Body of pancreas (tissue), 4 donors: ENCODE data around the gene SKIC2. TPM values are rescaled to one million over a fixed set of nuclear protein-coding genes. Genes with fewer than 3 reads are reported as not detected.

Experiments used
- ATAC-seq: fragments of 150-250 bp; one replicate; pipeline ENCODE4 v1.9.1; 2016
- DNase-seq, 4 donors: peaks; one replicate each; pipeline ENCODE4 v3.0.0-alpha.2; 2019
- H3K27ac ChIP-seq, 4 donors: fragments of 200-600 bp; sonication (generic); 1 replicate in 3 of 4; 2 replicates in 1 of 4; pipeline versions ENCODE4 v1.5.1 to v1.6.1; 2016 to 2019; ENCODE audit warnings: mild to moderate bottlenecking in 1 of 4, mixed read lengths in 1 of 4, moderate library complexity in 1 of 4
- H3K27me3 ChIP-seq, 2 donors: fragments of 200-600 bp; sonication (generic); one replicate each; pipeline ENCODE4 v1.6.0; 2016; ENCODE audit warnings: mild to moderate bottlenecking in 1 of 2
- H3K36me3 ChIP-seq, 2 donors: fragments of 200-600 bp; sonication (generic); replicated peaks in 1 of 2; 2 replicates each; pipeline ENCODE4 v1.5.1; 2016; ENCODE audit warnings: low read depth in 2 of 2; ENCODE audit not compliant: insufficient read depth in 1 of 2
- H3K4me1 ChIP-seq: fragments of 200-600 bp; sonication (generic); one replicate; pipeline ENCODE4 v1.6.0; 2016
- H3K4me3 ChIP-seq, 2 donors: fragments of 200-600 bp; sonication (generic); 1 replicate in 1 of 2; 2 replicates in 1 of 2; pipeline ENCODE4 v1.5.1; 2016 to 2019
- H3K9me3 ChIP-seq, 3 donors: fragments of 200-600 bp; sonication (generic); 1 replicate in 2 of 3; 2 replicates in 1 of 3; pipeline ENCODE4 v1.5.1; 2016
- CTCF ChIP-seq, 7 experiments: fragments of 450-650 bp in 4 of 7; fragments of 200-600 bp in 3 of 7; sonication (generic) in 3 of 7; IDR thresholded peaks; one replicate each; pipeline ENCODE4 v1.5.1; 2016 to 2019; ENCODE audit warnings: antibody characterized with exemption in 7 of 7
- POLR2A ChIP-seq, 3 donors: fragments of 450-650 bp; IDR thresholded peaks; one replicate each; pipeline ENCODE4 v1.6.1; 2016; ENCODE audit warnings: antibody characterized with exemption in 3 of 3, mild to moderate bottlenecking in 2 of 3
- WGBS, 2 donors: methylation state at CpG; one replicate each; pipeline ENCODE4 v1.1.5; 2017; 5-methylcytosine and 5-hydroxymethylcytosine counted together
- intact Hi-C: fragments of 100-400 bp; cut with DNase I; formaldehyde crosslinking; loops from one replicate; pipeline ENCODE4 v1.15.1; 2023
- total RNA-seq, 2 donors: library from RNA; depleted of rRNA; stranded (reverse); fragments of >200 nt; gene quantifications; one replicate each; pipeline ENCODE4 v1.1.0, GENCODE V29; 2016

The SKIC2 gene
- total RNA-seq, 2 donors from 2014 or later, result 30.9 to 52.1 TPM

GRCh38 chr6:31966997-31967925, 8.3 kb downstream of the SKIC2 start:
- H3K27me3 ChIP-seq, result no peaks in the 10 kb centered on the region
- ATAC-seq, result no peak
- WGBS, 2 donors, result 79 to 80% methylated on average over 9 to 10 of the region's 10 CpGs
- H3K36me3 ChIP-seq, result peaks cover 0 to 30% of the 10 kb centered on the region in 2 donors
- DNase-seq, result no peak
- H3K4me1 ChIP-seq, result peaks cover 21% of the 10 kb centered on the region
- no peaks in the 10 kb centered on the region for H3K9me3 ChIP-seq
- TF ChIP-seq POLR2A (IDR thresholded peaks at IDR 0.05), result no peak
- TF ChIP-seq CTCF (IDR thresholded peaks at IDR 0.05), result no peak
- H3K27ac ChIP-seq, result no peak overlapping the region
- intact Hi-C loops, result no loop called here
- no peak overlapping the region for H3K4me3 ChIP-seq

- no peak for DNase-seq
- peaks cover 0 to 27% of the 10 kb centered on the region in 2 donors for H3K36me3 ChIP-seq
- H3K27ac ChIP-seq, result no peak overlapping the region
- no peaks in the 10 kb centered on the region for H3K9me3 ChIP-seq
- no peak for ATAC-seq
- intact Hi-C loops, result no loop called here
- TF ChIP-seq POLR2A (IDR thresholded peaks at IDR 0.05) (no peak), CTCF (IDR thresholded peaks at IDR 0.05) (no peak)
- no peaks in the 10 kb centered on the region for H3K27me3 ChIP-seq
- 81 to 100% methylated on average over 3 of the region's 3 CpGs for WGBS, 2 donors
- H3K4me1 ChIP-seq, result peaks cover 25% of the 10 kb centered on the region
- no peak overlapping the region for H3K4me3 ChIP-seq
Observed at GRCh38 chr6:31967926-31968320, 8.9 kb downstream of the SKIC2 start.

DNA sequence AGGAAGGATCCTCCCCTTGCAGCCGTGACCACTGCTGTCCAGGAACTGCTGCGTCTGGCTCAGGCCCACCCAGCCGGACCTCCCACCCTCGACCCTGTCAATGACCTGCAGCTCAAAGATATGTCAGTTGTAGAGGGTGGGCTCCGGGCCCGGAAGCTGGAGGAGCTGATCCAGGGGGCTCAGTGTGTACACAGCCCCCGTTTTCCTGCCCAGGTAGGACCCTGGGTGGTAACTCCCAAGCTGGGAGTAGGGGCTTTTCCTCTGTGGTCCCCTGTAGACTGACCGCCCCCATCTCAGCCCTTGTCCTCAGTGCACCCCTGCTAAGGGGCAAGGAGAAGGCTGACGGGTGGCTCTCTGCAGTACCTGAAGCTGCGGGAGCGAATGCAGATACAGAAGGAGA, 9.4 kb downstream of the SKIC2 start:
- Histone ChIP-seq H3K27ac (no peak overlapping the region), H3K9me3 (no peaks in the 10 kb centered on the region), H3K36me3 (peaks cover 0 to 27% of the 10 kb centered on the region in 2 donors), H3K4me3 (no peak overlapping the region), H3K4me1 (peaks cover 29% of the 10 kb centered on the region), H3K27me3 (no peaks in the 10 kb centered on the region)
- intact Hi-C loops, result no loop called here
- ATAC-seq (no peak), DNase-seq (no peak)
- TF ChIP-seq POLR2A (IDR thresholded peaks at IDR 0.05) (no peak), CTCF (IDR thresholded peaks at IDR 0.05) (no peak)
- 81 to 83% methylated on average over 4 to 11 of the region's 11 CpGs for WGBS, 2 donors

DNA sequence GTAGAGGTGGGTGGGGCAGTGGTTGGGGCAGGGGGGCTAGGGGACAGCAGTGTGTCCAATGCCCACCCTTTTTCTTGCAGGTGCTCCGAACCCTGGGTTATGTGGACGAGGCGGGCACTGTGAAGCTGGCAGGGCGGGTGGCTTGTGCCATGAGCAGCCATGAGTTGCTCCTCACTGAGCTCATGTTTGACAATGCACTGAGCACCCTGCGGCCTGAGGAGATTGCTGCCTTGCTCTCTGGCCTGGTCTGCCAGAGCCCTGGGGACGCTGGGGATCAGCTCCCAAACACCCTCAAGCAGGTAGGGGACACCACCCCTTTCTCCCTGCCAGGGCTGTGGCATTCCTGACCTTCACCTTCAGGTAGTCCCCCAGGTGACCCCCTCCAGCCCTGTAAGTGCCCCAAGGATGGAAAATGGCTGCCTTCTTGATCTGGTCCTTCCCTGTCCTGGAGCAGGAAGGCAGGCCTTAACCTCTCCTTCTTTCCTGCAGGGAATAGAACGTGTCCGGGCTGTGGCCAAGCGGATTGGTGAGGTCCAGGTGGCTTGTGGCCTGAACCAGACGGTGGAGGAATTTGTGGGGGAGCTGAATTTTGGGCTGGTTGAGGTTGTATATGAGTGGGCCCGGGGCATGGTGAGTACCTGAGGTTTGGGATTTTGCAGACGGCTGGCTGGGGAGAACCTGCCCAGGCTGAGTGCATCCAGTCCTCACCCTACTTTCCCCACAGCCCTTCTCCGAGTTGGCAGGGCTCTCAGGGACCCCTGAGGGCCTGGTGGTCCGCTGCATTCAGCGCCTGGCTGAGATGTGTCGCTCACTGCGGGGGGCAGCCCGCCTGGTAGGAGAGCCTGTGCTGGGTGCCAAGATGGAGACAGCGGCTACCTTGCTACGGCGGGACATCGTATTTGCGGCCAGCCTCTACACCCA, 10.1 kb downstream of the SKIC2 start:
- H3K9me3 ChIP-seq, result no peaks in the 10 kb centered on the region
- no peak overlapping the region for H3K27ac ChIP-seq
- intact Hi-C loops, result no loop called here
- H3K4me1 ChIP-seq, result peaks cover 30% of the 10 kb centered on the region
- no peaks in the 10 kb centered on the region for H3K27me3 ChIP-seq
- WGBS, 2 donors, result 88 to 91% methylated on average over 14 to 23 of the region's 23 CpGs
- no peak for TF ChIP-seq CTCF (IDR thresholded peaks at IDR 0.05)
- no peak for TF ChIP-seq POLR2A (IDR thresholded peaks at IDR 0.05)
- H3K4me3 ChIP-seq, result no peak overlapping the region
- ATAC-seq, result no peak
- no peak for DNase-seq
- H3K36me3 ChIP-seq, result peaks cover 0 to 22% of the 10 kb centered on the region in 2 donors
